ENCODE results near the gene EAPP.
"Not testable (repeated sequence)": the region's sequence is repeated elsewhere in the genome, so short reads cannot be mapped to it uniquely, and the experiment has no call there.

The EAPP gene

GRCh38 chr14:34538096-34538495 is 1.4 kb downstream of the EAPP start:
- DNase-seq (ENCODE audit: low read depth), result not testable (repeated sequence)

GRCh38 chr14:34537677-34538009 is 1.9 kb downstream of the EAPP start:
- DNase-seq (ENCODE audit: low read depth), result no peak

- no peak for DNase-seq (ENCODE audit: low read depth)
Measured at GRCh38 chr14:34536951-34537676, 2.4 kb downstream of the EAPP start.

- no peak for DNase-seq (ENCODE audit: low read depth)
Measured at GRCh38 chr14:34527591-34527990, 11.9 kb downstream of the EAPP start.

- DNase-seq (ENCODE audit: low read depth), result not testable (repeated sequence)
Measured at GRCh38 chr14:34524216-34524615, 15.3 kb downstream of the EAPP start.

- DNase-seq (ENCODE audit: low read depth), result no peak
Measured at GRCh38 chr14:34522496-34522895, 17.0 kb downstream of the EAPP start.

- DNase-seq (ENCODE audit: low read depth), result not testable (repeated sequence)
Measured at GRCh38 chr14:34521071-34521470, 18.4 kb downstream of the EAPP start.

GRCh38 chr14:34520304-34520970 is 19.1 kb downstream of the EAPP start:
- DNase-seq (ENCODE audit: low read depth), result not testable (repeated sequence)

GRCh38 chr14:34507884-34508283 is 31.6 kb downstream of the EAPP start:
- no peak for DNase-seq (ENCODE audit: low read depth)

- DNase-seq (ENCODE audit: low read depth), result no peak
Measured at GRCh38 chr14:34507459-34507858, 32.0 kb downstream of the EAPP start.

GRCh38 chr14:34505124-34505491 is 34.4 kb downstream of the EAPP start:
- DNase-seq (ENCODE audit: low read depth), result not testable (repeated sequence)

GRCh38 chr14:34504027-34504426 is 35.5 kb downstream of the EAPP start:
- DNase-seq (ENCODE audit: low read depth), result not testable (repeated sequence)

GRCh38 chr14:34502545-34503225 is 36.8 kb downstream of the EAPP start:
- no peak for DNase-seq (ENCODE audit: low read depth)

- DNase-seq (ENCODE audit: low read depth), result no peak
Measured at GRCh38 chr14:34502001-34502400, 37.5 kb downstream of the EAPP start.

- no peak for DNase-seq (ENCODE audit: low read depth)
Measured at GRCh38 chr14:34501004-34501580, 38.4 kb downstream of the EAPP start.

- no peak for DNase-seq (ENCODE audit: low read depth)
Measured at GRCh38 chr14:34498684-34499412, 40.7 kb downstream of the EAPP start.

- no peak for DNase-seq (ENCODE audit: low read depth)
Measured at GRCh38 chr14:34496679-34497513, 42.6 kb downstream of the EAPP start.

- no peak for DNase-seq (ENCODE audit: low read depth)
Measured at GRCh38 chr14:34496007-34496678, 43.4 kb downstream of the EAPP start.

- no peak for DNase-seq (ENCODE audit: low read depth)
Measured at GRCh38 chr14:34489324-34489723, 50.2 kb downstream of the EAPP start.

GRCh38 chr14:34488528-34488927 is 51.0 kb downstream of the EAPP start:
- DNase-seq (ENCODE audit: low read depth), result no peak

GRCh38 chr14:34484726-34485125 is 54.8 kb downstream of the EAPP start:
- no peak for DNase-seq (ENCODE audit: low read depth)

All from CMK (cell line).